ENCODE measurements around the gene SUPT6H. TPM values are rescaled to one million over a fixed set of nuclear protein-coding genes. Genes with fewer than 3 reads are reported as not detected.
A peak's percentile ranks its signal among the peaks of the same experiment; 100 is the strongest.

Gene SUPT6H
- total and polyA plus RNA-seq, 8 donors = 21.8 to 49.0 (median 30.0) TPM

GRCh38 chr17:28741358-28742349 is 79.6 kb downstream of the SUPT6H start:
- Histone ChIP-seq H3K4me3 (no peak overlapping the region), H3K9me3 (no peaks in the 10 kb centered on the region), H3K4me1 (peaks cover 8 to 14% (median 9%) of the 10 kb centered on the region in 3 donors), H3K36me3 (no peaks in the 10 kb centered on the region), H3K27me3 (no peaks in the 10 kb centered on the region), H3K27ac (no peak overlapping the region)
- FAIRE-seq = no peak
- no peak for TF ChIP-seq CTCF (IDR thresholded peaks at IDR 0.05)
- ATAC-seq = no peak
- peak in 3 of 6 donors; percentile 19 to 42 (median 34) for DNase-seq
- intact Hi-C loops (cut with DNase I) = no loop called here
- 80 to 87% methylated on average over 19 of the region's 19 CpGs for WGBS, 2 donors

- Histone ChIP-seq H3K9me3 (no peaks in the 10 kb centered on the region), H3K4me3 (peak within 1 kb of the TSS; percentile 63 to 91 (median 78)), H3K27me3 (no peaks in the 10 kb centered on the region), H3K4me1 (peaks cover 25 to 31% (median 27%) of the 10 kb centered on the region in 3 donors), H3K27ac (peak within 1 kb of the TSS; percentile 94 to 98 (median 96)), H3K36me3 (peaks cover 0 to 9% (median 0%) of the 10 kb centered on the region in 3 donors)
- DNase-seq (peak; percentile 75 to 91 (median 82)), ATAC-seq (peak; percentile 60 to 75 (median 72)), FAIRE-seq (no peak)
- WGBS, 2 donors = 1% methylated on average over 52 to 70 of the region's 70 CpGs
- intact Hi-C loops (cut with DNase I) = no loop called here
- TF ChIP-seq CTCF (IDR thresholded peaks at IDR 0.05) = no peak
These were observed 81.5 kb downstream of the SUPT6H start, which contains the start of gene TRAF4 for GRCh38 chr17:28743243-28744103. Gene TRAF4 (plus strand): TSS chr17:28744011. CDS start chr17:28744113, 102 bp downstream.

GRCh38 chr17:28744104-28744971 is 82.3 kb downstream of the SUPT6H start:
- no peak for TF ChIP-seq CTCF (IDR thresholded peaks at IDR 0.05)
- no peak for FAIRE-seq
- H3K27me3 ChIP-seq = no peaks in the 10 kb centered on the region
- 0 to 1% methylated on average over 51 to 61 of the region's 61 CpGs for WGBS, 2 donors
- peak overlapping the region; percentile 63 to 91 (median 78) for H3K4me3 ChIP-seq
- H3K9me3 ChIP-seq = no peaks in the 10 kb centered on the region
- peak in 5 of 6 donors; percentile 51 to 86 (median 79) for DNase-seq
- intact Hi-C loops (cut with DNase I) = no loop called here
- peak; percentile 0 to 6 (median 2) for ATAC-seq
- H3K27ac ChIP-seq = peak overlapping the region; percentile 94 to 98 (median 96)
- H3K4me1 ChIP-seq = peaks cover 33 to 37% (median 34%) of the 10 kb centered on the region in 3 donors
- peaks cover 0 to 17% (median 7%) of the 10 kb centered on the region in 3 donors for H3K36me3 ChIP-seq
